CD4-positive, alpha-beta T cell treated with Interferon gamma for 1 hour (primary cell): ENCODE data around the gene COL15A1.

Source experiments
- DNase-seq: peaks from one replicate; pipeline ENCODE4 v3.0.0-alpha.2; 2020

The COL15A1 gene

GRCh38 chr9:98974554-98974953, 30.8 kb downstream of the COL15A1 start:
- DNase-seq: no peak

GRCh38 chr9:98974994-98975712, 31.4 kb downstream of the COL15A1 start:
- DNase-seq: peak; percentile 66

GRCh38 chr9:98975838-98976237, 32.1 kb downstream of the COL15A1 start:
- DNase-seq: no peak

GRCh38 chr9:98977246-98977714, 33.6 kb downstream of the COL15A1 start:
- DNase-seq: no peak

- DNase-seq: no peak
Measured at GRCh38 chr9:98977813-98978212, 34.1 kb downstream of the COL15A1 start.

GRCh38 chr9:98978231-98978681, 34.5 kb downstream of the COL15A1 start:
- no peak for DNase-seq

GRCh38 chr9:98980291-98980690, 36.6 kb downstream of the COL15A1 start:
- DNase-seq: no peak

GRCh38 chr9:98983295-98984268, 39.9 kb downstream of the COL15A1 start:
- no peak for DNase-seq

GRCh38 chr9:98985596-98985995, 41.9 kb downstream of the COL15A1 start:
- no peak for DNase-seq

GRCh38 chr9:98986866-98987651, 43.4 kb downstream of the COL15A1 start:
- DNase-seq: no peak

GRCh38 chr9:98989036-98990000, 45.6 kb downstream of the COL15A1 start:
- DNase-seq: no peak

- DNase-seq: no peak
Measured at GRCh38 chr9:98990181-98990870, 46.6 kb downstream of the COL15A1 start.

GRCh38 chr9:98992107-98992884, 48.6 kb downstream of the COL15A1 start:
- DNase-seq: no peak

- DNase-seq: no peak
Measured at GRCh38 chr9:98992885-98993569, 49.3 kb downstream of the COL15A1 start.

GRCh38 chr9:98993570-98993945, 49.9 kb downstream of the COL15A1 start:
- DNase-seq: peak; percentile 67

GRCh38 chr9:98994172-98995058, 50.7 kb downstream of the COL15A1 start:
- DNase-seq: no peak

GRCh38 chr9:98995059-98995671, 51.5 kb downstream of the COL15A1 start:
- DNase-seq: no peak

- no peak for DNase-seq
Measured at GRCh38 chr9:98995971-98996504, 52.3 kb downstream of the COL15A1 start.
